ENCODE results near the gene CEP128.

The CEP128 gene

DNA sequence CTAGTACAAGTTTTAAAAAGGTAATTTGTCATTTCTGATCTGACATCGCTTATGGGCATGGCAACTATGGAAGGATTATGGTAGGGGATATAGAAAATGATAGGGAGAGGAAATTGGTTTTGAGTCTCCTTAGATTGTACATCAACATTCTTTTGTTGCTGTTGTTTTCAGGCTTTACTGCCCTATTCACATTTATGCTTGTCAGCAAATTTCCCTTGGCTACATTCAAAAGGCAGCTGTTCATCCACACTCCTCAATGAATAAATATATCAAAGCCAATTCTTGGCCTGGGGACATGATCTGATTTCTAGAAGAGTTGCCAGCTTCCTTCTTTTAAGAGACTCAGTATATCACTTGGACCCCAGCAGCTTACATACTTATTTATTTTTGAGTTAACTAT lies 283.4 kb downstream of the CEP128 start:
- no peak for DNase-seq

GRCh38 chr14:80653956-80654355 lies 287.6 kb downstream of the CEP128 start:
- DNase-seq = no peak

GRCh38 chr14:80645667-80646413 lies 295.7 kb downstream of the CEP128 start:
- DNase-seq = no peak

DNA sequence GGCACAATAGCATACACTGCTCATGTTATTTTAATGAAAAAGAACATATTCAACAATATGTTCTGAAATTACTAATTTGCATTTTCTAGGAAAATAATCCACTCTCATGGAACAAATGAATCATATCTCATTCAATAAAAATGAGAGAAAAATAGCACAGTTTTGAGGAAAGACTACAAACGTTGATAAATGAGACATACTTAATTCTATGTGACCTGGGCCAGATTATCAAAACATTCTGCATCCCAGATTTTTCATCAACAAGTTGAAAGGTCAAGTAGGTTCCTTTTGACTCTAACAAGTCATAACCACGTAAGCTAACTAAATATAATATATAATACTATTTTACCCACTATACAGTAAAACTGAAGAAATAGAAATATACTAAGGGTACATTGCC lies 296.7 kb downstream of the CEP128 start:
- DNase-seq = no peak

DNA sequence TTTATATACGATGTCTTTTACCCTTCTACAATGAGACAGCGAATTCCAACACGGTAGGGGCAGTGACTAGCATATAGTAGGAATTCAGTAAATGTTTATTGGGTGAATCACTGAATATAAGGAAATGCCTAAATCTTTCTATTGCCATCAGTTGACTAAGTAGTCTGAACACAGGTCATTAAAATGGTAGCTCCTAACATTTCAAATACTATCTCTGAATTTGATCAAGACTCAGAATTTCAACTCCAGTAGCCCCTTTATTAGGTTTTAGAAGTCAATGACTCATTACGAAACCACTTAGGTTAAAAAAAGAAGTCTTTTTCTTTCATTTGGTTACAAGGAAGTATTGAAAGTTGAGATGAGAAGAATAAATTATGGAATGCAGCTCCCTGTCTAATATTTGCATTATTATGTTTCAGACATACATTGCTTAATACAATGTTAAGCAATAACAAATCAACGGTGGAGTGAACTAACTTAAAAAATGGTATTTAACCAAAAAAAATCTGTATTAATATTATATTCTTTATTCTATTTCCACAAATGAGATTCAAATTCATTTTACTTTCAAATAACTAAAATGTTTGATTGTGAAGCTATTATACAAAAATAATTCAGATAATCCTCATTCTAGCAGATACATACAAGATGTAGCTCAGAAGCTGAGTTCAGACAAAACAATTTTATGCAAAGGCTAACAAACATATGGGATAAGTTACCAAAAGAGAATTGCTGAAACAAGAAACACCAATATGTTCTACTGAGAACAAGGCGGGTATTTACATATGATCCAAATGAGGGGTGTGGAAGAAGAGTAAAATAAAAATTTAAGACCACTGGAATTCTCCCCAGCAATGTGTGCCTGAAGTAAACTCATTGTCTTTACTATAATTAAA lies 302.7 kb downstream of the CEP128 start:
- no peak for DNase-seq

DNA sequence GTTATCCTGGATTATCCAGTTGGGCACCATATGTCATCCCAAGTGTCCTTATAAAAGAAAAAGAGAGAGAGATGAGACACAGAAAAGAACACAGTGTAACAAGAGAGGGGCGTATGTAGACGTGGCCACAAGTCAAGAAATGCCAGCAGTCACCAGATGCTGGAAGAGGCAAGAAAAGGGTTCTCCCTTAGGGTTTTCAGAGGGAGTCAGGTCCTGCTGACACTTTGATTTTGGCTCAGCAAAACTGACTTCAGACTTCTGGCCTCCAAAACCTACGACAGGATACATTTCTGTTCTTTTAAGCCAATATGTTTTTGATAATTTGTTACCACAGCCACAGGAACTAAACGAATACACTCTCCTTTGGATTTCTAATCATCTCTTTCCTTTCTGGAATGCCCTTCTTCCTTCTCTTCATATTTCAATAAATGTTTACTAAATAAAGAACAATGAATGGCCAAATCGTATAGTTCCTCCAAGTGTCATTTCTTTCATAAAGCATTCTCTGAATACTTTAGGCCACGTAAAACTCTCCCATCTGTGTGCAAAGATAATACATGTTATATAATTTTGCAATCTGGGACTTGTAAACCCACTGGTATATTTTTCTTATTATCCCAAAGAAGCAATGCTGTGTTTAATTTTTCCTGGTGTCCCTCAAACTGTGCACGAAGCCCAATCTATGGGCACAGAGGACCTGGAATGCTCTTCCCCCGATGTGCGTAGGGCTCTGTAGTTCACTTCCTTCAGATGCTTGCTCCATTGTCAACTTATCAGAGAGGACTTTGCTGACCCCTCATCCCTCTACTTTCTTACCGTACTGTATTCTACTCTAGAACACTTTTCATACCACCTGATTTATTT lies 303.6 kb downstream of the CEP128 start:
- DNase-seq = no peak

- no peak for DNase-seq
Measured at GRCh38 chr14:80636071-80636470, 305.5 kb downstream of the CEP128 start.

DNA sequence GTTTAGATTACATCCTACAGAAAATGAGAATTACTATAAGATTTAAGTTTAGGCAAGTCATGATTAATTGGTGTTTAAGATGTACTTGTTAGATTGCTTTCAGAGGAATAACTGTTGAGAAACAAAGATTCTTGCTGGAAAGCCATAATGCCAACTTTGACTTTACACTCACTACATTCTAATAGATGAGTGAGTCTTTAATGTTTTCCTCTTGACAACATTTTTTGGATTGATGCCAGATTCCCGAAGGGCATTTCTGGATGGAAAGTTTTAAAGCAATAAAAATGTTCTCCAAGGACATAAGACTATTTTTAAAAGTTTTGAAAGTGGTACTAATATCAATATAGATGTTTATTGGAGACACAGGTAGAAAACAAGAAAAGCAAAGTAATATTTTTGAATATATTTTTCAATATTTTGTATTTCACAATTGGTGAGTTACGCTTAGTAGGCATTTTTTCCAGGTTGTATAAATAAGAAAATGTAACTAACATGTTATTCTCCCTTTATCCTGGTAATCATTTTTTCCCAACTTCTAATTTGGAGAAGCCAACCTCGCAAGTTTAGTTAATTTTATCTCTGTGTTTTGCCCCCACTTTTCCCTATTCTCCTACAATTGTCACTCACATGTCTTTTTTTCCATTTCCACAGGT lies 307.3 kb downstream of the CEP128 start:
- DNase-seq = no peak

- no peak for DNase-seq
Measured at GRCh38 chr14:80629606-80630005, 311.9 kb downstream of the CEP128 start.

DNA sequence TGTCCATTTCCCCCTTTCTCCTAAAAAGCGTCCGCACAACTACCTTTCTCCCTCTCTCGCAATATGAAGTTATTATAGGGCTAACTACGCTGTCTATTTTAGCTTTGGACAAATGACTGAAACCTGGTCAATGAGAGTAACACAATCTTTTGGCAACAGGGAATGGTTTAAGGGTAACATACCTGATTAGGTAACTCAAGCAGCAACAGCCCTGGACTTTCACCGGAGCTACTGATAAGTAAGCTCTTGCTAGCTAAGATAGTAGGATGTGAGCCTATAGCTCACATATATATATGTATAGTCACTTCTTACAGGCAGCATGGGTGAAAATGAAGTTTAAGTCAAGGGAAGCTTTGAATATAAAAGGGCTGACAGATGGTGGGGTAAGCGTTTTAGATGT lies 313.0 kb downstream of the CEP128 start:
- no peak for DNase-seq

GRCh38 chr14:80627745-80628144 lies 313.8 kb downstream of the CEP128 start:
- DNase-seq = no peak

GRCh38 chr14:80624581-80624980 lies 317.0 kb downstream of the CEP128 start:
- no peak for DNase-seq

- no peak for DNase-seq
Measured at GRCh38 chr14:80621701-80622100, 319.8 kb downstream of the CEP128 start.

GRCh38 chr14:80620434-80620833 lies 321.1 kb downstream of the CEP128 start:
- no peak for DNase-seq

DNA sequence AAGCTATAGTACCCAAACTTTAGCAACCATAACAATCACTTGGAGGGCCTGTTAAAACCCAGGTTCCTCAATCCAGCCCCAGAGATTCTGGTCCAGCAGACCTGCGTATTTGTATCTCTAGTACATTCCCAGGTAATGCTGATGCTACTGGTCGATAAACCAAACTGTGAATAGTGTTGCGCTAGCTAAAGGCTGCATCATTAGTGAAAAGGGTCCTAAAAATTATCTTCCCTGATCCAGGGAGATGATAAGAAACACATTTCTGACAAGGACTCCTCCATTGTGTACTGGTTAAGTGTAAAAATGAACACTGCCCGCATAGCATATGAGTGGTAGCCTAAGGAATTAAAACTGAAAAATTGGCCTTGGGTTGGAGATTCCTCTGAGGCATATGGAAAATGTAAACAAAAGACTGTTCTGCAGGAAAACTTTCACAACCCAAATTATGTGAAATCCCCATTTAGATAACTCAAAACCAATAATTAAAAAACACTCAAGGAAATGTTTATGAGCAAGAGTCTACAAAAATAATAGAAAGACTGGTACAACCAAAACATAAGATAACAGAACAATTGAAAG lies 322.7 kb downstream of the CEP128 start:
- no peak for DNase-seq

- no peak for DNase-seq
Measured at GRCh38 chr14:80615831-80616230, 325.7 kb downstream of the CEP128 start.

DNA sequence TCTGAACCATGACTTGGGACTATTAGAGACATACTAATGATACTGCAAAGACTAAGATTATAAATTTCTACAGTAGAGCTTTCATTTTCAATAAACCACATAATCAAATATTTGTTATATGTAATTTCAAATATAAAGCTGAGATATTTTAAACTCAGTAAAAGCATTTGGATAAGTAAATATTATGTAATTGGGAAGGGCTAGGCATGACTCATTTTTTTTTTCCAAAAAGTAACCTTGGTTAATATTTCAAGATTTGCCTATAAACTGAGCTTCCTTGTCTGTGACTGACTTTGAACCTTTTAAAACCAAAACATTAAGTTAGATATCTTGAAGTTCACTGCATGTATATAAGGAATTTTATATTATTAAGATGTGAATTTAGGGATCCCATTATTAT lies 332.5 kb downstream of the CEP128 start:
- DNase-seq = no peak

DNA sequence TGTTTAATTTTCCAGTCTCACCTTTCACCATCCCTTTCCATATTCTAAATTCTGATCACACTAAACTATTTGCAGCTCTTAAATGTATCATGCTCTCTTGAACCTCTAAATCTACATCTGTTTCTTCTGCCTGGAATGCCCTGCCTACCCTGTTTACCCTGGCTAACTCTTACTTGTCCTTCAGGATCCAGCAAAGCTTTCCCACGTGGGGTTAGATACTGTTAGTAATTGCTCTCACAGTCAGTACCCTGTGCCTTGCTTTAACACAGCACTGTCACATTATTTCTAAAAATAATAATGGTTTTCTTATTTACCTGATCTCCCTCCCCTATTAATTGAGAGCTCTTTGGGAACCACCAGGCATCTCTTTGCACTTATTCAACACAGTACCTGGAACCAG lies 333.0 kb downstream of the CEP128 start:
- DNase-seq = no peak

GRCh38 chr14:80607430-80608190 lies 333.9 kb downstream of the CEP128 start:
- no peak for DNase-seq

DNA sequence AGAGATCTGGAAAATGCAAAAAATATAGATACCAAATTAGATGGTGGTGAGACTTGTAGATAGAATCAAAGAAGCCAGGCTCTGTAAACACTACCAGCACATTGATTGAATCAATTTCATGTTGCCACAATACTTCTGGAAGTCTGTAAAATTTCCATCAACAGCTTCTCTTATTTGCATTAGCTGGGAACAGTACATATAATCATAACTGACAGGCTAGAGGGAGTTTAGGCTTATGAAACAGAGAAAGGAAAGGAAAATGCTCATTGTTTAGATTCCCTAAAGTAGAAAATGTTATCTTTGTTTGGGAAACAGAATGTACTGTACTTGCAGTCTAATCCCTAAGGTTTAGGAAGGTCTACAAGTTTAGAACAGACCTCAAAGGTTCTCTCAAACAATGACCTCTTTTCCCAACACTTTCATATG lies 335.2 kb downstream of the CEP128 start:
- no peak for DNase-seq

DNA sequence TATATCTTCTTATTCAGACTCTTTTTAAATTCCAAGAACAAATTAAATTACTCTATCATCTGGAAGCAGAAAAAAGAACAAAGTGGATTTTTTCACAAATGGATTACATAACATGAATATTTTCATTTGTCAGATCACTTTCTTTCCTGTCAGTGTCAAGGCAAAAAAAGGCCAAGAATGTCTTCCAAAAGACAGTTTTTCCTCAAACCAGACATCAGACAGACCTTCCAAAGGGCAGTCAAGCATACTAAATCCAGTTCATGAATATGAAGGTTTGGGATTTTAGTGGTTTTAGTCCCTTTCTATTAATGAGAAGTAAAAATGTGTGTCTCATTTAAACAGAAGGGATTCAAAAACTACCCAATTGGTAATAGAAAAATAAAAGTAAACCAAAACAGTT lies 336.0 kb downstream of the CEP128 start:
- DNase-seq = no peak

GRCh38 chr14:80602946-80603345 lies 338.6 kb downstream of the CEP128 start:
- DNase-seq = no peak

Data from stimulated activated CD4-positive, alpha-beta T cell treated with anti-CD3 and anti-CD28 coated beads, Interleukin-1b, Interleukin-23, amount 100 ng/mL, for 48 hours (primary cell).